H1 (cell line): ENCODE results near the gene WDR19. TPM values are rescaled to one million over a fixed set of nuclear protein-coding genes. Genes with fewer than 3 reads are reported as not detected.

Experiments
- CTCF ChIA-PET: fragments of 300-600 bp; sonication (Branson Sonifier 250); formaldehyde crosslinking; loops from one replicate; lab custom pipeline; 2021; ENCODE audit not compliant: partially characterized antibody; lab: Charles Lee
- POLR2A ChIA-PET: fragments of 300-600 bp; sonication (Branson Sonifier 250); formaldehyde crosslinking; loops from one replicate; lab custom pipeline; 2021; ENCODE audit warnings: inconsistent platforms; ENCODE audit not compliant: partially characterized antibody; lab: Charles Lee
- DNase-seq, 2 experiments: peaks; one replicate each; pipeline versions ENCODE4 v3.0.0 to v3.0.0-alpha.2; 2010 to 2022; ENCODE audit warnings: low spot score in 2 of 2, low read depth in 1 of 2, mixed read lengths in 1 of 2
- FAIRE-seq: peaks from 2 replicates; lab custom pipeline; 2011; peaks lifted over from hg19 to GRCh38; lab: Jason Lieb, UNC
- H2AFZ ChIP-seq: 2 replicates; pipeline ENCODE4 v1.8.1; 2012; ENCODE audit warnings: low read length, inconsistent platforms
- H2AK5ac ChIP-seq: 2 replicates; pipeline ENCODE4 v1.6.1; 2013; ENCODE audit warnings: low read depth, low read length
- H2BK120ac ChIP-seq: replicated peaks from 2 replicates; pipeline ENCODE3; 2013; ENCODE audit warnings: low read depth, low read length, inconsistent platforms
- H2BK12ac ChIP-seq: 2 replicates; pipeline ENCODE4 v1.6.1; 2013; ENCODE audit warnings: low read depth, low read length
- H2BK15ac ChIP-seq: 2 replicates; pipeline ENCODE4 v1.6.1; 2013; ENCODE audit warnings: low read length
- H2BK20ac ChIP-seq: 2 replicates; pipeline ENCODE4 v1.6.1; 2013; ENCODE audit warnings: low read length
- H2BK5ac ChIP-seq: 2 replicates; pipeline ENCODE4 v1.6.1; 2013; ENCODE audit warnings: low read depth, low read length
- H3K14ac ChIP-seq: 2 replicates; pipeline ENCODE4 v1.6.1; 2013; ENCODE audit warnings: inconsistent platforms; ENCODE audit not compliant: insufficient read length
- H3K18ac ChIP-seq: 2 replicates; pipeline ENCODE4 v1.6.1; 2013; ENCODE audit warnings: low read length; ENCODE audit errors: extremely low read depth
- H3K23ac ChIP-seq: 2 replicates; pipeline ENCODE4 v1.6.1; 2013; ENCODE audit warnings: inconsistent platforms; ENCODE audit not compliant: insufficient read length
- H3K23me2 ChIP-seq: 2 replicates; pipeline ENCODE4 v1.6.1; 2013; ENCODE audit warnings: low read depth, low read length
- H3K27ac ChIP-seq: 2 replicates; pipeline ENCODE4 v1.6.1; 2011; ENCODE audit warnings: low read depth, low read length, inconsistent platforms
- H3K27me3 ChIP-seq, 4 experiments: replicated peaks in 1 of 4; 1 replicate in 1 of 4; 2 replicates in 3 of 4; pipeline versions ENCODE4 v1.6.1 to v1.8.1; 2011 to 2013; ENCODE audit warnings: low read length in 3 of 4, mild to moderate bottlenecking in 3 of 4, inconsistent platforms in 2 of 4, mixed read lengths in 2 of 4, moderate library complexity in 1 of 4; ENCODE audit not compliant: control insufficient read depth in 3 of 4, insufficient read depth in 3 of 4; ENCODE audit errors: extremely low read depth in 1 of 4
- H3K36me3 ChIP-seq, 4 experiments: 2 replicates each; pipeline versions ENCODE4 v1.6.1 to v1.8.1; 2011 to 2013; ENCODE audit warnings: mild to moderate bottlenecking in 4 of 4, low read length in 3 of 4, moderate library complexity in 2 of 4, control low read depth in 1 of 4, inconsistent platforms in 1 of 4; ENCODE audit not compliant: insufficient read depth in 4 of 4, control insufficient read depth in 2 of 4
- H3K4ac ChIP-seq: replicated peaks from 2 replicates; pipeline ENCODE3; 2013; ENCODE audit warnings: low read length, low read depth, mixed read lengths, inconsistent platforms; ENCODE audit not compliant: insufficient read length
- H3K4me1 ChIP-seq, 4 experiments: replicated peaks in 1 of 4; 1 replicate in 1 of 4; 2 replicates in 3 of 4; pipeline versions ENCODE4 v1.6.1 to v1.8.1; 2011 to 2013; ENCODE audit warnings: low read length in 3 of 4, inconsistent platforms in 2 of 4, mixed read lengths in 1 of 4; ENCODE audit not compliant: insufficient read depth in 4 of 4, control insufficient read depth in 3 of 4
- H3K4me2 ChIP-seq, 2 experiments: 2 replicates each; pipeline versions ENCODE4 v1.6.1 to v1.8.1; 2011 to 2013; ENCODE audit warnings: low read depth in 2 of 2, low read length in 2 of 2, control low read depth in 1 of 2, inconsistent platforms in 1 of 2, mild to moderate bottlenecking in 1 of 2; ENCODE audit not compliant: insufficient read depth in 1 of 2
- H3K4me3 ChIP-seq, 4 experiments: fragments of 200-600, 300-600 bp in 1 of 4; sonication (generic), shearing (Covaris generic), sonication (Bioruptor Twin) in 1 of 4; 2 replicates each; pipeline versions ENCODE4 v1.5.1 to v1.8.1; 2011 to 2016; ENCODE audit warnings: low read length in 4 of 4, low read depth in 3 of 4, control low read depth in 2 of 4, inconsistent platforms in 2 of 4, mild to moderate bottlenecking in 2 of 4, mixed read lengths in 1 of 4, moderate library complexity in 1 of 4; ENCODE audit not compliant: insufficient read depth in 2 of 4; ENCODE audit errors: extremely low read depth in 1 of 4
- H3K56ac ChIP-seq: replicated peaks from 2 replicates; pipeline ENCODE3; 2013; ENCODE audit warnings: low read depth, mild to moderate bottlenecking, mixed read lengths, low read length, inconsistent platforms; ENCODE audit not compliant: insufficient read length
- H3K79me1 ChIP-seq: 2 replicates; pipeline ENCODE4 v1.6.1; 2013; ENCODE audit warnings: low read depth, low read length, control low read depth
- H3K79me2 ChIP-seq, 2 experiments: 2 replicates each; pipeline versions ENCODE4 v1.6.1 to v1.8.1; 2012 to 2013; ENCODE audit warnings: low read length in 2 of 2, mild to moderate bottlenecking in 2 of 2, inconsistent platforms in 1 of 2; ENCODE audit not compliant: insufficient read depth in 2 of 2, control insufficient read depth in 1 of 2
- H3K9ac ChIP-seq, 4 experiments: replicated peaks in 1 of 4; 1 replicate in 1 of 4; 2 replicates in 3 of 4; pipeline versions ENCODE4 v1.6.1 to v1.8.1; 2011 to 2013; ENCODE audit warnings: low read depth in 3 of 4, low read length in 3 of 4, control low read depth in 2 of 4, mild to moderate bottlenecking in 2 of 4, moderate library complexity in 2 of 4, inconsistent platforms in 1 of 4; ENCODE audit errors: extremely low read depth in 1 of 4
- H3K9me3 ChIP-seq, 2 experiments: 2 replicates each; pipeline versions ENCODE4 v1.6.1 to v1.8.1; 2012 to 2013; ENCODE audit warnings: mild to moderate bottlenecking in 2 of 2, moderate library complexity in 2 of 2, control low read depth in 1 of 2, inconsistent platforms in 1 of 2, low read depth in 1 of 2, low read length in 1 of 2, mixed read lengths in 1 of 2; ENCODE audit not compliant: insufficient read depth in 2 of 2
- H4K20me1 ChIP-seq, 2 experiments: replicated peaks in 1 of 2; 2 replicates each; pipeline versions ENCODE3 to v1.8.1; 2011 to 2013; ENCODE audit warnings: inconsistent platforms in 2 of 2, low read length in 2 of 2, mild to moderate bottlenecking in 1 of 2; ENCODE audit not compliant: insufficient read depth in 2 of 2, control insufficient read depth in 1 of 2
- H4K5ac ChIP-seq: 2 replicates; pipeline ENCODE4 v1.6.1; 2013; ENCODE audit warnings: low read length, low read depth, mixed read lengths, inconsistent platforms; ENCODE audit not compliant: insufficient read length
- H4K8ac ChIP-seq: 2 replicates; pipeline ENCODE4 v1.8.0; 2013; ENCODE audit warnings: mild to moderate bottlenecking, moderate library complexity, low read length, inconsistent platforms; ENCODE audit not compliant: insufficient read depth; ENCODE audit errors: extremely low read depth
- H4K91ac ChIP-seq: replicated peaks from 2 replicates; pipeline ENCODE3; 2013; ENCODE audit warnings: low read length, mixed read lengths, inconsistent platforms; ENCODE audit not compliant: insufficient read length
- CEBPB ChIP-seq: IDR thresholded peaks from 2 replicates; pipeline ENCODE4 v1.6.1; 2012; ENCODE audit warnings: low read depth, low read length
- EP300 ChIP-seq, 2 experiments: IDR thresholded peaks; 1 replicate in 1 of 2; 2 replicates in 1 of 2; pipeline ENCODE4 v1.6.1; 2011 to 2012; ENCODE audit warnings: low read depth in 2 of 2, low read length in 2 of 2, mild to moderate bottlenecking in 2 of 2, borderline replicate concordance in 1 of 2, inconsistent platforms in 1 of 2, moderate library complexity in 1 of 2
- JUN ChIP-seq: IDR thresholded peaks from 2 replicates; pipeline ENCODE4 v1.6.1; 2011; ENCODE audit warnings: low read depth, mild to moderate bottlenecking, improper control_type of control experiment, low read length
- POLR2AphosphoS5 ChIP-seq: IDR thresholded peaks from 2 replicates; pipeline ENCODE4 v1.6.1; 2011; ENCODE audit warnings: low read depth, low read length
- SIN3A ChIP-seq, 2 experiments: IDR thresholded peaks in 1 of 2; conservative IDR thresholded peaks in 1 of 2; 2 replicates each; pipeline ENCODE4 v1.6.1; 2011 to 2012; ENCODE audit warnings: low read length in 2 of 2, improper control_type of control experiment in 1 of 2, low read depth in 1 of 2, mild to moderate bottlenecking in 1 of 2
- SIRT6 ChIP-seq: IDR thresholded peaks from one replicate; pipeline ENCODE4 v1.7.1; 2012; ENCODE audit warnings: low read length, inconsistent platforms
- SIX5 ChIP-seq: IDR thresholded peaks from 2 replicates; pipeline ENCODE4 v1.6.1; 2011; ENCODE audit warnings: mild to moderate bottlenecking, low read depth, low read length
- SP4 ChIP-seq: IDR thresholded peaks from 2 replicates; pipeline ENCODE4 v1.6.1; 2012; ENCODE audit warnings: low read length, inconsistent platforms
- WGBS, 2 experiments: shearing (Covaris generic) in 1 of 2; methylation state at CpG; one replicate each; pipeline versions ENCODE4 v1.1.6 to v1.1.7; 2013 to 2015; ENCODE audit warnings: low lambda C conversion rate in 2 of 2, mixed read lengths in 2 of 2, inconsistent platforms in 1 of 2, low coverage in 1 of 2, missing lambda C conversion rate in 1 of 2; ENCODE audit not compliant: insufficient replicate concordance in 2 of 2, insufficient coverage in 1 of 2, insufficient read length in 1 of 2; ENCODE audit errors: extremely low coverage in 1 of 2, missing lambda C conversion rate in 1 of 2; 5-methylcytosine and 5-hydroxymethylcytosine counted together
- long read RNA-seq, 2 experiments: library from RNA in 1 of 2; library from capped mRNA in 1 of 2; stranded (forward); transcript quantifications; one replicate each; pipeline ENCODE4 v2.0.0, GENCODE V29; 2021; ENCODE audit warnings: inconsistent platforms in 1 of 2
- polyA minus RNA-seq, 3 experiments: library from RNA; depleted of rRNA, polyadenylated mRNA; stranded (reverse); fragments of >200 nt; gene quantifications; 1 replicate in 2 of 3; 2 replicates in 1 of 3; pipeline ENCODE4 v1.2.3, GENCODE V29; 2011
- polyA plus RNA-seq, 7 experiments: library from polyadenylated mRNA; depleted of rRNA in 3 of 7; stranded (reverse) in 5 of 7; unstranded in 2 of 7; fragments of >200 nt in 5 of 7; fragments of 200-250 nt in 2 of 7; gene quantifications; 1 replicate in 5 of 7; 2 replicates in 1 of 7; 4 replicates in 1 of 7; pipeline versions ENCODE4 v1.2.1 to v1.2.3, GENCODE V29; 2011 to 2013; ENCODE audit warnings: missing spikeins in 2 of 7, mixed read lengths in 2 of 7
- total RNA-seq: library from RNA; stranded (reverse); fragmentation: NEBNext Ultra II Directional; extraction: Animal tissue kit (Norgen Biotek cat#: 25700); gene quantifications from 2 replicates; pipeline ENCODE4 v1.2.1, GENCODE V29; 2021

The WDR19 gene
- 19.7 and 22.2 TPM in 2 replicates for total RNA-seq
- polyA plus RNA-seq (2011; rRNA removed) = 16.9 and 23.3 TPM in 2 replicates
- polyA plus RNA-seq (2011; cell fraction: cytosol; rRNA removed) = 27.7 TPM
- polyA plus RNA-seq (2011; cell fraction: nucleus; rRNA removed) = 50.1 TPM
- 19.9 to 33.1 TPM (median 21.4 TPM) in 4 replicates for polyA plus RNA-seq (2012, experiment 1 of 2)
- 2.1 TPM for polyA plus RNA-seq (2012, experiment 2 of 2)
- 19.2 TPM for polyA plus RNA-seq (2013, experiment 1 of 2)
- 16.2 TPM for polyA plus RNA-seq (2013, experiment 2 of 2)
- polyA minus RNA-seq (2011; rRNA and poly(A)+ RNA removed) = 28.0 and 32.0 TPM in 2 replicates
- polyA minus RNA-seq (2011; cell fraction: cytosol; rRNA and poly(A)+ RNA removed) = 12.8 TPM
- polyA minus RNA-seq (2011; cell fraction: nucleus; rRNA and poly(A)+ RNA removed) = 43.1 TPM
- long read RNA-seq, experiment 1, partial matches to known transcripts = 2 of 4 reads
- long read RNA-seq, experiment 1, other reads (novel, unspliced or antisense) = 2 of 4 reads
- long read RNA-seq, experiment 2, partial matches to known transcripts = 3 of 3 reads
- long read RNA-seq, experiment 2, other reads (novel, unspliced or antisense) = 0 of 3 reads

- ChIA-PET CTCF (interaction anchor here (0.8 to 2.0 kb wide), 9 partner anchors 10 to 426 kb away, joined by 3 to 5 read pairs (median 3); no protein-coding TSS in a partner anchor), POLR2A (interaction anchor here (0.6 to 1.0 kb wide), 2 partner anchors 178 to 313 kb away, joined by 3 read pairs; no protein-coding TSS in a partner anchor)
- Histone ChIP-seq H4K5ac (no peak within 1 kb of the TSS), H3K56ac (no peak within 1 kb of the TSS), H4K91ac (peak within 1 kb of the TSS; percentile 46), H3K79me1 (no peaks in the 10 kb centered on the region), H3K36me3 (no peaks in the 10 kb centered on the region), H2BK20ac (no peak within 1 kb of the TSS), H2BK120ac (no peak within 1 kb of the TSS), H2BK12ac (no peak within 1 kb of the TSS), H3K9me3 (no peaks in the 10 kb centered on the region), H3K4me1 (no peaks in the 10 kb centered on the region; a peak in 1 of 7 replicates), H3K18ac (no peak within 1 kb of the TSS), H3K4ac (no peak within 1 kb of the TSS), H2BK5ac (no peak within 1 kb of the TSS), H2AFZ (peak within 1 kb of the TSS; percentile 80), H3K27ac (no peak within 1 kb of the TSS), H3K14ac (no peak within 1 kb of the TSS), H2AK5ac (no peak within 1 kb of the TSS), H3K4me3 (peak within 1 kb of the TSS; percentile 84 to 98 (median 94)), H4K20me1 (no peaks in the 10 kb centered on the region), H3K23me2 (peaks cover 4% of the 10 kb centered on the region; the same call in 1 of the 2 replicates), H3K27me3 (no peaks in the 10 kb centered on the region; a peak in 1 of 7 replicates), H3K4me2 (peak within 1 kb of the TSS; percentile 82 to 99), H3K23ac (no peak within 1 kb of the TSS), H3K9ac (peak within 1 kb of the TSS in 3 of 4 experiments; percentile 69 to 86 (median 70); a peak in 6 of 7 replicates), H3K79me2 (no peaks in the 10 kb centered on the region), H4K8ac (no peak within 1 kb of the TSS; the same call in 1 of the 2 replicates), H2BK15ac (no peak within 1 kb of the TSS)
- WGBS, 2 experiments = 1% methylated on average over 45 of the region's 48 CpGs; no CpG with 5 or more reads in 1 of the 2 experiments
- DNase-seq = peak; percentile 94 to 98
- FAIRE-seq = peak; percentile 96
- TF ChIP-seq CEBPB (no peak), JUN (no peak), SIX5 (no peak), SIRT6 (no peak), POLR2AphosphoS5 (no peak), SIN3A (conservative IDR thresholded peaks at IDR 0.05 in 1 of 2, IDR thresholded peaks at IDR 0.05 in 1 of 2; ENCODE audit: low read depth in 1 of 2, low read length in 2 of 2) (peak in 1 of 2 experiments; percentile 79; a peak in 2 of 4 replicates), SP4 (no peak), EP300 (IDR thresholded peaks at IDR 0.05; ENCODE audit: borderline replicate concordance in 1 of 2, low read depth in 2 of 2, low read length in 2 of 2) (no peak)
Observed at GRCh38 chr4:39181905-39182638, at the start of gene WDR19. TSS of gene WDR19 (plus strand) at chr4:39182529. CDS start at chr4:39182558, 29 bp downstream.
